ENCODE results near the gene CDRT4. TPM values are rescaled to one million over a fixed set of nuclear protein-coding genes. Genes with fewer than 3 reads are reported as not detected.

CDRT4 gene
- total RNA-seq, 1 donor: 3.3 TPM

DNA sequence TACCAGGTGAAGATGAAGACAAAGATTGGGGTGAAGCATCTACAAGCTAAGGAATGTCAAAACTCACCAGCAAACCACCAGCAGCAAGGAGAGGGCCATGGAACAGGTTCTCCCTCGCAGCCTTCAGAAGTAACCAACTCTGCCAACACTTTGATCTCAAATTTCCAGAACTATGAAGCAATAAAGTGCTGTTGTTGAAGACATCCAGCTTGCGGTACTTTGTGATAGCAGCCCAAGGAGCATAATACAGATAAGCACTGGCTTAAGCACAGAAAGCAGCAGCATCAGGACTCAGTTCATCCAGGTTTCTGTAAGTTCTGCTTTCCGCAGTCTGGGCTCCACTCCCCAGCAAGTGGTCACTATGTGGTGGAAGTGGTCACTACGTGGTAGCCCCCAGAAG, 16.0 kb upstream of the CDRT4 start:
- Histone ChIP-seq H3K4me3 (ENCODE audit: insufficient read depth, low read length) (no peak overlapping the region), H4K20me1 (ENCODE audit: insufficient read depth, low read length) (no peaks in the 10 kb centered on the region), H3K27me3 (ENCODE audit: insufficient read depth, low read length) (no peaks in the 10 kb centered on the region), H2AFZ (ENCODE audit: low read length) (no peak overlapping the region), H3K79me2 (ENCODE audit: insufficient read depth, low read length) (no peaks in the 10 kb centered on the region), H3K36me3 (ENCODE audit: insufficient read depth, low read length) (no peaks in the 10 kb centered on the region), H3K27ac (ENCODE audit: low read depth, low read length) (no peak overlapping the region), H3K9me3 (ENCODE audit: low read depth, low read length) (no peaks in the 10 kb centered on the region), H3K4me2 (ENCODE audit: insufficient read depth, low read length) (no peak overlapping the region), H3K4me1 (ENCODE audit: insufficient read depth, low read length) (no peaks in the 10 kb centered on the region)
- no peak for TF ChIP-seq CTCF (IDR thresholded peaks at IDR 0.05; ENCODE audit: extremely low read depth, low read depth, low read length)
- no peak for DNase-seq (ENCODE audit: insufficient read length, low spot score, missing footprints)

DNA sequence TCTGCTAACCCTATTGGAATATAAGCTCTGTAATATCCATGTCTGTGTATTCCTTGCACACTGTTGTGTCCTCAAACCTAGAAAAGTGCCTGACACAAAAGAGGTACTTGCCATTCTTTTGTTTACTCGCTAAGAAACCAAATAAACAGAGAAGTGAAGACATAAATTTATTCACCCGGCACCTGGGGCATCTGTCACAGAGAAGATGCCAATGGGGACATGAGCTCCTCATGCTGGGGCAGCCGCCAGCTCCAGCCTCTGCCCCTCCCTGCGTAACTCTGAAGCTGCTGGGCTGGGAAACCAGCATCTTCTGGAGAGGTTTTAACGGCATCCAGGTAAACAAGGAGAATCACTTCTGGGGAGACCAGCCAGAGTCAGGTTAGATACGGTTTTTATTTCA, 15.1 kb upstream of the CDRT4 start:
- H3K27me3 ChIP-seq (ENCODE audit: insufficient read depth, low read length): no peaks in the 10 kb centered on the region
- no peak for DNase-seq (ENCODE audit: insufficient read length, low spot score, missing footprints)
- TF ChIP-seq CTCF (IDR thresholded peaks at IDR 0.05; ENCODE audit: extremely low read depth, low read depth, low read length): no peak
- no peaks in the 10 kb centered on the region for H4K20me1 ChIP-seq (ENCODE audit: insufficient read depth, low read length)
- H3K36me3 ChIP-seq (ENCODE audit: insufficient read depth, low read length): no peaks in the 10 kb centered on the region
- no peak overlapping the region for H2AFZ ChIP-seq (ENCODE audit: low read length)
- H3K4me1 ChIP-seq (ENCODE audit: insufficient read depth, low read length): no peaks in the 10 kb centered on the region
- H3K27ac ChIP-seq (ENCODE audit: low read depth, low read length): no peak overlapping the region
- no peaks in the 10 kb centered on the region for H3K79me2 ChIP-seq (ENCODE audit: insufficient read depth, low read length)
- no peak overlapping the region for H3K4me3 ChIP-seq (ENCODE audit: insufficient read depth, low read length)
- H3K4me2 ChIP-seq (ENCODE audit: insufficient read depth, low read length): no peak overlapping the region
- H3K9me3 ChIP-seq (ENCODE audit: low read depth, low read length): no peaks in the 10 kb centered on the region

- H3K27ac ChIP-seq (ENCODE audit: low read depth, low read length): no peak overlapping the region
- no peaks in the 10 kb centered on the region for H3K79me2 ChIP-seq (ENCODE audit: insufficient read depth, low read length)
- H3K27me3 ChIP-seq (ENCODE audit: insufficient read depth, low read length): no peaks in the 10 kb centered on the region
- no peak overlapping the region for H3K4me3 ChIP-seq (ENCODE audit: insufficient read depth, low read length)
- no peak for TF ChIP-seq CTCF (IDR thresholded peaks at IDR 0.05; ENCODE audit: extremely low read depth, low read depth, low read length)
- no peaks in the 10 kb centered on the region for H3K9me3 ChIP-seq (ENCODE audit: low read depth, low read length)
- H3K36me3 ChIP-seq (ENCODE audit: insufficient read depth, low read length): no peaks in the 10 kb centered on the region
- no peak overlapping the region for H2AFZ ChIP-seq (ENCODE audit: low read length)
- H3K4me2 ChIP-seq (ENCODE audit: insufficient read depth, low read length): no peak overlapping the region
- H3K4me1 ChIP-seq (ENCODE audit: insufficient read depth, low read length): no peaks in the 10 kb centered on the region
- no peak for DNase-seq (ENCODE audit: insufficient read length, low spot score, missing footprints)
- H4K20me1 ChIP-seq (ENCODE audit: insufficient read depth, low read length): no peaks in the 10 kb centered on the region
Measured at GRCh38 chr17:15481481-15481880, 14.1 kb upstream of the CDRT4 start.

DNA sequence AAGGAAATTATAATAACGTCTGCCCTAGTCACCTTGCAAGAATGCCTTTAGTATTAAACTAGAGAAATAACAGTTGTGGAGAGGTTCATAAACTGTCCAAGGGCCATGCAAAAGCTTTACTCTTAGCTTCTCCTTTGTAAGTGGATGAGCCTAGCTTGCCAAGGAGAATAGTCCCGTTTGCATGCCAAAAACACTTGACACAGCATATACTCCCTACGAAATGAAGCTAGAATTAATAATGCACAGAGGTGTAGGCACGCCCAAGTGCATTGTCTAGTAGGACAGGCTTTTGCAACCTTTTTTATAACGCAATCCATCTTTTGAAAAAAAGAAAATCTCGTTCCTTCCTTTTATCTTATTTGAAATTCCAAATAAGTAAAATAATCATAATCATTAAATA, 12.8 kb upstream of the CDRT4 start:
- H3K79me2 ChIP-seq (ENCODE audit: insufficient read depth, low read length): no peaks in the 10 kb centered on the region
- H3K9me3 ChIP-seq (ENCODE audit: low read depth, low read length): no peaks in the 10 kb centered on the region
- no peaks in the 10 kb centered on the region for H3K27me3 ChIP-seq (ENCODE audit: insufficient read depth, low read length)
- no peak overlapping the region for H2AFZ ChIP-seq (ENCODE audit: low read length)
- no peak overlapping the region for H3K4me2 ChIP-seq (ENCODE audit: insufficient read depth, low read length)
- no peaks in the 10 kb centered on the region for H3K36me3 ChIP-seq (ENCODE audit: insufficient read depth, low read length)
- TF ChIP-seq CTCF (IDR thresholded peaks at IDR 0.05; ENCODE audit: extremely low read depth, low read depth, low read length): no peak
- DNase-seq (ENCODE audit: insufficient read length, low spot score, missing footprints): no peak
- no peak overlapping the region for H3K4me3 ChIP-seq (ENCODE audit: insufficient read depth, low read length)
- H4K20me1 ChIP-seq (ENCODE audit: insufficient read depth, low read length): no peaks in the 10 kb centered on the region
- H3K27ac ChIP-seq (ENCODE audit: low read depth, low read length): no peak overlapping the region
- peaks cover 9% of the 10 kb centered on the region for H3K4me1 ChIP-seq (ENCODE audit: insufficient read depth, low read length)

Measured in osteoblast (primary cell).